B cell (primary cell): ENCODE results near the gene SEPTIN5. TPM values are rescaled to one million over a fixed set of nuclear protein-coding genes. Genes with fewer than 3 reads are reported as not detected.
"Not testable (repeated sequence)": the region's sequence is repeated elsewhere in the genome, so short reads cannot be mapped to it uniquely, and the experiment has no call there.

Experiments
- ATAC-seq: fragments of 200-7000 bp; cut with Tn5 transposase; one replicate; pipeline ENCODE4 v1.10.0; 2021; ENCODE audit warnings: low read depth, mild to moderate bottlenecking, moderate number of reproducible peaks, moderate library complexity
- CTCF ChIA-PET: fragments of 350-600 bp; sonication (Branson Sonifier 250); formaldehyde crosslinking; loops from one replicate; lab custom pipeline; 2021; ENCODE audit warnings: antibody characterized with exemption, inconsistent platforms; lab: Charles Lee
- POLR2A ChIA-PET: fragments of 350-600 bp; sonication (Branson Sonifier 250); formaldehyde crosslinking; loops from one replicate; lab custom pipeline; 2021; ENCODE audit warnings: antibody characterized with exemption; lab: Charles Lee
- DNase-seq: peaks from one replicate; pipeline ENCODE4 v3.0.0; 2013
- H2AFZ ChIP-seq: 2 replicates; pipeline ENCODE4 v1.6.1; 2012; ENCODE audit warnings: mild to moderate bottlenecking, low read depth, low read length; ENCODE audit not compliant: insufficient read depth, poor library complexity, severe bottlenecking
- H3K27ac ChIP-seq, 2 donors: 1 replicate in 1 of 2; 2 replicates in 1 of 2; pipeline ENCODE4 v1.5.1; 2012 to 2013; ENCODE audit warnings: low read length in 2 of 2, mild to moderate bottlenecking in 2 of 2, moderate library complexity in 1 of 2
- H3K27me3 ChIP-seq, 4 experiments: fragments of 200-600 bp in 1 of 4; sonication (generic) in 1 of 4; replicated peaks in 1 of 4; 1 replicate in 2 of 4; 2 replicates in 2 of 4; pipeline versions ENCODE4 v1.6.1 to v1.7.0; 2013 to 2016; ENCODE audit warnings: low read length in 3 of 4, mild to moderate bottlenecking in 2 of 4, mixed read lengths in 1 of 4, moderate library complexity in 1 of 4; ENCODE audit not compliant: insufficient read depth in 4 of 4, control insufficient read depth in 3 of 4; ENCODE audit errors: control extremely low read depth in 1 of 4
- H3K36me3 ChIP-seq, 2 experiments: replicated peaks in 1 of 2; 1 replicate in 1 of 2; 2 replicates in 1 of 2; pipeline versions ENCODE4 v1.6.1 to v1.7.1; 2013; ENCODE audit warnings: low read length in 1 of 2; ENCODE audit not compliant: insufficient read depth in 2 of 2, control insufficient read depth in 1 of 2; ENCODE audit errors: control extremely low read depth in 1 of 2, extremely low read depth in 1 of 2
- H3K4me1 ChIP-seq, 2 donors: fragments of 200-600 bp in 1 of 2; sonication (generic) in 1 of 2; 1 replicate in 1 of 2; 2 replicates in 1 of 2; pipeline versions ENCODE4 v1.5.1 to v1.6.1; 2013 to 2017; ENCODE audit warnings: low read length in 2 of 2; ENCODE audit not compliant: control insufficient read depth in 2 of 2, insufficient read depth in 2 of 2
- H3K4me2 ChIP-seq: replicated peaks from 2 replicates; pipeline ENCODE3; 2012; ENCODE audit warnings: mild to moderate bottlenecking, low read depth, low read length; ENCODE audit not compliant: poor library complexity, severe bottlenecking
- H3K4me3 ChIP-seq, 5 experiments: fragments of 200-600 bp in 1 of 5; sonication (generic) in 1 of 5; 1 replicate in 3 of 5; 2 replicates in 2 of 5; pipeline versions ENCODE4 v1.5.1 to v1.7.0; 2011 to 2016; ENCODE audit warnings: low read length in 4 of 5, mild to moderate bottlenecking in 4 of 5, low read depth in 2 of 5, control low read depth in 1 of 5, moderate library complexity in 1 of 5; ENCODE audit not compliant: insufficient read depth in 1 of 5; ENCODE audit errors: control extremely low read depth in 1 of 5, extremely low read depth in 1 of 5
- H3K79me2 ChIP-seq: fragments of 200-600 bp; sonication (generic); one replicate; pipeline ENCODE4 v1.6.0; 2016; ENCODE audit warnings: low read length; ENCODE audit not compliant: control insufficient read depth, insufficient read depth
- H3K9ac ChIP-seq: fragments of 200-600 bp; sonication (generic); 2 replicates; pipeline ENCODE4 v1.6.1; 2017; ENCODE audit warnings: mild to moderate bottlenecking, low read length, moderate library complexity
- H3K9me3 ChIP-seq, 3 donors: one replicate each; pipeline versions ENCODE4 v1.6.1 to v1.7.1; 2013; ENCODE audit warnings: low read length in 2 of 3; ENCODE audit not compliant: control insufficient read depth in 2 of 3, insufficient read depth in 1 of 3; ENCODE audit errors: control extremely low read depth in 1 of 3
- H4K20me1 ChIP-seq: 2 replicates; pipeline ENCODE4 v1.6.0; 2012; ENCODE audit warnings: mild to moderate bottlenecking, low read length; ENCODE audit not compliant: insufficient read depth, control insufficient read depth, poor library complexity, severe bottlenecking
- H3K27ac Mint-ChIP-seq: one replicate; pipeline ENCODE4 v1.8.0; 2021; ENCODE audit warnings: mixed read lengths
- H3K27me3 Mint-ChIP-seq: one replicate; pipeline ENCODE4 v1.8.0; 2021; ENCODE audit warnings: mixed read lengths
- H3K4me1 Mint-ChIP-seq: one replicate; pipeline ENCODE4 v1.8.0; 2021; ENCODE audit warnings: mixed read lengths
- H3K4me3 Mint-ChIP-seq: one replicate; pipeline ENCODE4 v1.8.0; 2021; ENCODE audit warnings: mixed read lengths
- H3K9me3 Mint-ChIP-seq: one replicate; pipeline ENCODE4 v1.8.0; 2022; ENCODE audit warnings: mixed read lengths; ENCODE audit not compliant: insufficient read depth
- CTCF ChIP-seq: fragments of 200-600 bp; IDR thresholded peaks from one replicate; pipeline ENCODE4 v1.8.0; 2022; ENCODE audit warnings: antibody characterized with exemption, mild to moderate bottlenecking
- EZH2 ChIP-seq: IDR thresholded peaks from 2 replicates; pipeline ENCODE4 v1.6.1; 2012; ENCODE audit warnings: borderline replicate concordance, low read depth, mild to moderate bottlenecking, moderate library complexity, low read length; ENCODE audit not compliant: insufficient read depth, poor library complexity, severe bottlenecking
- WGBS: methylation state at CpG from one replicate; pipeline ENCODE4 v1.1.5; 2013; ENCODE audit warnings: missing lambda C conversion rate; ENCODE audit not compliant: insufficient coverage; 5-methylcytosine and 5-hydroxymethylcytosine counted together
- intact Hi-C: fragments of 100-400 bp; cut with micrococcal nuclease; formaldehyde crosslinking; loops from one replicate; pipeline ENCODE4 v1.10.0; 2022
- polyA plus RNA-seq: library from polyadenylated mRNA; depleted of rRNA; stranded (reverse); fragments of >200 nt; gene quantifications from 2 replicates; pipeline ENCODE4 v1.2.3, GENCODE V29; 2012
- total RNA-seq, 2 donors: library from RNA; stranded (reverse); fragments of 120-200 nt in 1 of 2; gene quantifications; 1 replicate in 1 of 2; 2 replicates in 1 of 2; pipeline versions ENCODE4 v1.2.3 to v1.2.4, GENCODE V29; 2013 to 2022

SEPTIN5 gene
- total and polyA plus RNA-seq, 2 donors (not counting 1 experiment from before 2014, with no cell fraction given) = 0.06 TPM; not detected in 1

GRCh38 chr22:19675428-19675827 is 38.9 kb upstream of the SEPTIN5 start:
- TF ChIP-seq EZH2 = no peak
- TF ChIP-seq CTCF = no peak
- H3K79me2 ChIP-seq = no peaks in the 10 kb centered on the region
- H3K9me3 ChIP-seq = no peaks in the 10 kb centered on the region
- ATAC-seq = no peak
- H3K4me2 ChIP-seq = no peak overlapping the region
- H3K4me3 Mint-ChIP-seq = no peak overlapping the region
- H3K27ac ChIP-seq = no peak overlapping the region
- H3K4me3 ChIP-seq = no peak overlapping the region
- peaks cover 33% of the 10 kb centered on the region for H3K27me3 Mint-ChIP-seq
- intact Hi-C loops = no loop called here
- no peak for DNase-seq
- peaks cover 0 to 12% (median 3%) of the 10 kb centered on the region in 4 experiments for H3K27me3 ChIP-seq
- POLR2A ChIA-PET = no interaction called here
- H3K36me3 ChIP-seq = no peaks in the 10 kb centered on the region
- no peaks in the 10 kb centered on the region for H4K20me1 ChIP-seq
- H2AFZ ChIP-seq = no peak overlapping the region
- no peaks in the 10 kb centered on the region for H3K4me1 Mint-ChIP-seq
- H3K9me3 Mint-ChIP-seq = no peaks in the 10 kb centered on the region
- H3K4me1 ChIP-seq = no peaks in the 10 kb centered on the region
- CTCF ChIA-PET = interaction anchor here (0.5 kb wide), 1 partner anchor 382 kb away, joined by 3 read pairs; no protein-coding TSS in a partner anchor
- WGBS = 96% methylated on average over 5 of the region's 7 CpGs
- H3K27ac Mint-ChIP-seq = no peak overlapping the region
- H3K9ac ChIP-seq = no peak overlapping the region

GRCh38 chr22:19676437-19676836 is 37.9 kb upstream of the SEPTIN5 start:
- H3K27ac Mint-ChIP-seq, H3K9me3 ChIP-seq, H4K20me1 ChIP-seq, intact Hi-C loops, DNase-seq, CTCF ChIA-PET, POLR2A ChIA-PET, H3K4me1 ChIP-seq, H3K36me3 ChIP-seq, H3K4me1 Mint-ChIP-seq, H3K4me3 Mint-ChIP-seq, H3K4me2 ChIP-seq, H2AFZ ChIP-seq, H3K4me3 ChIP-seq, H3K79me2 ChIP-seq, H3K9ac ChIP-seq, H3K9me3 Mint-ChIP-seq, ATAC-seq, H3K27ac ChIP-seq: not testable (repeated sequence)
- H3K27me3 Mint-ChIP-seq = peaks cover 37% of the 10 kb centered on the region
- WGBS = no CpG with 5 or more reads among the region's 1 CpG
- peaks cover 0 to 12% (median 4%) of the 10 kb centered on the region in 4 experiments for H3K27me3 ChIP-seq
